Breast epithelium (tissue), 3 donors: ENCODE data around the gene DUSP15.
"Not testable (repeated sequence)": the region's sequence is repeated elsewhere in the genome, so short reads cannot be mapped to it uniquely, and the experiment has no call there.

Source experiments
- CTCF ChIP-seq, 3 donors: fragments of 450-650 bp; IDR thresholded peaks; one replicate each; pipeline ENCODE4 v1.5.1; 2016 to 2017; ENCODE audit warnings: antibody characterized with exemption in 3 of 3, mild to moderate bottlenecking in 3 of 3, moderate library complexity in 3 of 3
- POLR2A ChIP-seq: fragments of 450-650 bp; IDR thresholded peaks from one replicate; pipeline ENCODE4 v1.6.1; 2016; ENCODE audit warnings: antibody characterized with exemption, mild to moderate bottlenecking, moderate library complexity
- POLR2AphosphoS5 ChIP-seq, 3 donors: sonication (generic); formaldehyde crosslinking; IDR thresholded peaks; one replicate each; pipeline ENCODE4 v1.6.1; 2017; ENCODE audit warnings: antibody characterized with exemption in 3 of 3

GRCh38 chr20:31828016-31828415 is 42.3 kb downstream of the DUSP15 start:
- TF ChIP-seq CTCF (IDR thresholded peaks at IDR 0.05); POLR2A; POLR2AphosphoS5 (IDR thresholded peaks at IDR 0.05): not testable (repeated sequence)
